ENCODE measurements around the gene TRIM44. TPM values are rescaled to one million over a fixed set of nuclear protein-coding genes. Genes with fewer than 3 reads are reported as not detected.

Gene TRIM44
- total RNA-seq, 3 donors from 2014 or later = 31.2 to 47.0 (median 33.1) TPM

DNA sequence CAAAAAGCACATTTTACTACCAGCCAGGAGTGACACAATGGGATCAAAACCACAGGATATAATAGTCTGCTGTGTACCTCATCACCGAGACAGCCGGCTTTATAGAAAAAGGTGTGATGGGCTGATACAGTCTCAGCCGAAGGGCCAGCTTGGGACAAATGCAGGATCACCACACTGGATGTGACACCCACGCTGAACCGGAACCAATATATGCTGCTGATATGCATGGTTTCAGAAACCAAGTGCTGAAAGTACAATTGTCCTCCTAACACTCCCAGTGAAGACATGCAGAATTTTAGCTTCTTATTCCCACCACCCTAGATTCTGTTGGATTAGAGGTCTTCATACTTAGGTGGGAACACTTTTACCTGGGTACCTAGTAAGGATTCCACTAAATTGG, 184.3 kb downstream of the TRIM44 start:
- TF ChIP-seq POLR2AphosphoS5 (IDR thresholded peaks at IDR 0.05) (no peak), CTCF (IDR thresholded peaks at IDR 0.05) (no peak), POLR2A (IDR thresholded peaks at IDR 0.05) (no peak)
- Histone ChIP-seq H3K27ac (no peak overlapping the region), H3K9me3 (no peaks in the 10 kb centered on the region), H3K4me1 (no peaks in the 10 kb centered on the region), H3K4me3 (no peak overlapping the region), H3K36me3 (no peaks in the 10 kb centered on the region), H3K27me3 (no peaks in the 10 kb centered on the region)
- intact Hi-C loops (cut with DNase I; ENCODE audit: low total_unique reads) = no loop called here
- no peak for DNase-seq (ENCODE audit: low spot score in 2 of 2)

GRCh38 chr11:35847473-35847872, 184.9 kb downstream of the TRIM44 start:
- intact Hi-C loops (cut with DNase I; ENCODE audit: low total_unique reads) = no loop called here
- H3K27ac ChIP-seq = no peak overlapping the region
- H3K4me1 ChIP-seq = no peaks in the 10 kb centered on the region
- TF ChIP-seq POLR2A (IDR thresholded peaks at IDR 0.05) (no peak), CTCF (IDR thresholded peaks at IDR 0.05) (no peak), POLR2AphosphoS5 (IDR thresholded peaks at IDR 0.05) (no peak)
- no peaks in the 10 kb centered on the region for H3K27me3 ChIP-seq
- DNase-seq (ENCODE audit: low spot score in 2 of 2) = no peak
- H3K4me3 ChIP-seq = no peak overlapping the region
- H3K9me3 ChIP-seq = no peaks in the 10 kb centered on the region
- H3K36me3 ChIP-seq = no peaks in the 10 kb centered on the region

- TF ChIP-seq POLR2AphosphoS5 (IDR thresholded peaks at IDR 0.05) (no peak), POLR2A (IDR thresholded peaks at IDR 0.05) (no peak), CTCF (IDR thresholded peaks at IDR 0.05) (no peak)
- H3K9me3 ChIP-seq = no peaks in the 10 kb centered on the region
- no peak overlapping the region for H3K27ac ChIP-seq
- no peaks in the 10 kb centered on the region for H3K4me1 ChIP-seq
- no peak overlapping the region for H3K4me3 ChIP-seq
- H3K36me3 ChIP-seq = no peaks in the 10 kb centered on the region
- no peaks in the 10 kb centered on the region for H3K27me3 ChIP-seq
- intact Hi-C loops (cut with DNase I; ENCODE audit: low total_unique reads) = no loop called here
- no peak for DNase-seq (ENCODE audit: low spot score in 2 of 2)
Observed at GRCh38 chr11:35848616-35849015, 186.0 kb downstream of the TRIM44 start.

- no peaks in the 10 kb centered on the region for H3K4me1 ChIP-seq
- no peak overlapping the region for H3K27ac ChIP-seq
- intact Hi-C loops (cut with DNase I; ENCODE audit: low total_unique reads) = no loop called here
- H3K27me3 ChIP-seq = no peaks in the 10 kb centered on the region
- H3K9me3 ChIP-seq = no peaks in the 10 kb centered on the region
- no peaks in the 10 kb centered on the region for H3K36me3 ChIP-seq
- no peak overlapping the region for H3K4me3 ChIP-seq
- DNase-seq (ENCODE audit: low spot score in 2 of 2) = no peak
- TF ChIP-seq POLR2A (IDR thresholded peaks at IDR 0.05) (no peak), CTCF (IDR thresholded peaks at IDR 0.05) (no peak), POLR2AphosphoS5 (IDR thresholded peaks at IDR 0.05) (no peak)
Observed at GRCh38 chr11:35850191-35850590, 187.6 kb downstream of the TRIM44 start.

GRCh38 chr11:35851342-35851741, 188.8 kb downstream of the TRIM44 start:
- intact Hi-C loops (cut with DNase I; ENCODE audit: low total_unique reads) = no loop called here
- no peak overlapping the region for H3K27ac ChIP-seq
- H3K9me3 ChIP-seq = no peaks in the 10 kb centered on the region
- no peaks in the 10 kb centered on the region for H3K36me3 ChIP-seq
- no peak for DNase-seq (ENCODE audit: low spot score in 2 of 2)
- no peaks in the 10 kb centered on the region for H3K27me3 ChIP-seq
- no peak for TF ChIP-seq CTCF (IDR thresholded peaks at IDR 0.05)
- TF ChIP-seq POLR2A (IDR thresholded peaks at IDR 0.05) = no peak
- no peak for TF ChIP-seq POLR2AphosphoS5 (IDR thresholded peaks at IDR 0.05)
- no peaks in the 10 kb centered on the region for H3K4me1 ChIP-seq
- no peak overlapping the region for H3K4me3 ChIP-seq

Data from breast epithelium (tissue), 4 donors.